GM18508 (cell line): ENCODE measurements around the gene WWOX.

Source experiments
- ATAC-seq: cut with Tn5 transposase; IDR thresholded peaks from one replicate; pipeline ENCODE4 v1.9.1; 2021; ENCODE audit warnings: moderate number of reproducible peaks; ENCODE audit not compliant: insufficient read depth, unreplicated experiment

WWOX gene

GRCh38 chr16:78102122-78102660, 2.7 kb downstream of the WWOX start:
- ATAC-seq = no peak

- ATAC-seq = no peak
These were observed 3.4 kb downstream of the WWOX start for GRCh38 chr16:78102865-78103264.

- no peak for ATAC-seq
These were observed 6.1 kb downstream of the WWOX start for GRCh38 chr16:78105517-78105916.

- no peak for ATAC-seq
These were observed 7.2 kb downstream of the WWOX start for GRCh38 chr16:78106686-78107085.

- no peak for ATAC-seq
These were observed 9.0 kb downstream of the WWOX start for GRCh38 chr16:78108451-78108850.

- ATAC-seq = no peak
These were observed 13.8 kb downstream of the WWOX start for GRCh38 chr16:78113258-78113657.

GRCh38 chr16:78115659-78116058, 16.2 kb downstream of the WWOX start:
- ATAC-seq = no peak

GRCh38 chr16:78116946-78117345, 17.5 kb downstream of the WWOX start:
- ATAC-seq = no peak

GRCh38 chr16:78117391-78117790, 17.9 kb downstream of the WWOX start:
- no peak for ATAC-seq

- no peak for ATAC-seq
These were observed 19.1 kb downstream of the WWOX start for GRCh38 chr16:78118469-78119025.

GRCh38 chr16:78122774-78123315, 23.4 kb downstream of the WWOX start:
- ATAC-seq = no peak

- no peak for ATAC-seq
These were observed 25.8 kb downstream of the WWOX start for GRCh38 chr16:78125112-78125844.

GRCh38 chr16:78126662-78127061, 27.2 kb downstream of the WWOX start:
- no peak for ATAC-seq

GRCh38 chr16:78127130-78127529, 27.7 kb downstream of the WWOX start:
- ATAC-seq = no peak

GRCh38 chr16:78128913-78129312, 29.5 kb downstream of the WWOX start:
- ATAC-seq = no peak

- no peak for ATAC-seq
These were observed 29.9 kb downstream of the WWOX start for GRCh38 chr16:78129349-78129748.

GRCh38 chr16:78130083-78130608, 30.7 kb downstream of the WWOX start:
- no peak for ATAC-seq

GRCh38 chr16:78130950-78131349, 31.5 kb downstream of the WWOX start:
- ATAC-seq = no peak

GRCh38 chr16:78133919-78134318, 34.5 kb downstream of the WWOX start:
- ATAC-seq = no peak

- ATAC-seq = no peak
These were observed 35.6 kb downstream of the WWOX start for GRCh38 chr16:78134944-78135619.

- ATAC-seq = no peak
These were observed 37.7 kb downstream of the WWOX start for GRCh38 chr16:78137179-78137578.
